ENCODE data around the gene PRMT1. TPM values are rescaled to one million over a fixed set of nuclear protein-coding genes. Genes with fewer than 3 reads are reported as not detected.
"Not testable (repeated sequence)": the region's sequence is repeated elsewhere in the genome, so short reads cannot be mapped to it uniquely, and the experiment has no call there.

Gene PRMT1
- total RNA-seq (2014; rRNA removed; shearing (Covaris generic)), result 629 and 716 TPM in 2 replicates

- no peak for DNase-seq (ENCODE audit: low spot score)
Measured at GRCh38 chr19:49677231-49677900, at the start of gene PRMT1. TSS of gene PRMT1 (plus strand) at chr19:49677271. CDS start at chr19:49677281, 10 bp downstream.

GRCh38 chr19:49629659-49630058, 47.4 kb upstream of the PRMT1 start:
- DNase-seq (ENCODE audit: low spot score), result no peak

- DNase-seq (ENCODE audit: low spot score), result no peak
Measured at GRCh38 chr19:49631014-49631588, 46.0 kb upstream of the PRMT1 start.

- no peak for DNase-seq (ENCODE audit: low spot score)
Measured at GRCh38 chr19:49631610-49632192, 45.4 kb upstream of the PRMT1 start.

- no peak for DNase-seq (ENCODE audit: low spot score)
Measured at GRCh38 chr19:49632576-49632975, 44.5 kb upstream of the PRMT1 start.

- DNase-seq (ENCODE audit: low spot score), result not testable (repeated sequence)
Measured at GRCh38 chr19:49633273-49633672, 43.8 kb upstream of the PRMT1 start.

- DNase-seq (ENCODE audit: low spot score), result no peak
Measured at GRCh38 chr19:49635530-49636232, 41.4 kb upstream of the PRMT1 start.

- no peak for DNase-seq (ENCODE audit: low spot score)
Measured at GRCh38 chr19:49636233-49636932, 40.7 kb upstream of the PRMT1 start.

GRCh38 chr19:49637821-49638738, 39.0 kb upstream of the PRMT1 start:
- peak; percentile 75 for DNase-seq (ENCODE audit: low spot score)

GRCh38 chr19:49639401-49640112, 37.5 kb upstream of the PRMT1 start:
- DNase-seq (ENCODE audit: low spot score), result no peak

- peak; percentile 100 for DNase-seq (ENCODE audit: low spot score)
Measured at GRCh38 chr19:49640113-49640898, 36.8 kb upstream of the PRMT1 start, which contains the start of gene RRAS. TSS of gene RRAS (minus strand) at chr19:49640143. CDS start at chr19:49640098, 45 bp downstream.

- DNase-seq (ENCODE audit: low spot score), result peak; percentile 99
Measured at GRCh38 chr19:49641688-49642491, 35.2 kb upstream of the PRMT1 start, which contains the start of gene SCAF1. TSS of gene SCAF1 (plus strand) at chr19:49642209. CDS start at chr19:49645027, 2,818 bp downstream.

GRCh38 chr19:49642492-49643035, 34.5 kb upstream of the PRMT1 start:
- no peak for DNase-seq (ENCODE audit: low spot score)

GRCh38 chr19:49643466-49643865, 33.6 kb upstream of the PRMT1 start:
- DNase-seq (ENCODE audit: low spot score), result no peak

- DNase-seq (ENCODE audit: low spot score), result no peak
Measured at GRCh38 chr19:49645592-49645991, 31.5 kb upstream of the PRMT1 start.

GRCh38 chr19:49645995-49646394, 31.1 kb upstream of the PRMT1 start:
- DNase-seq (ENCODE audit: low spot score), result no peak

- no peak for DNase-seq (ENCODE audit: low spot score)
Measured at GRCh38 chr19:49646586-49646985, 30.5 kb upstream of the PRMT1 start.

All from H4 (cell line).